HG03521 (cell line): ENCODE data around the gene TTC28.
"Not testable (repeated sequence)": the region's sequence is repeated elsewhere in the genome, so short reads cannot be mapped to it uniquely, and the experiment has no call there.

Experiments used
- ATAC-seq: cut with Tn5 transposase; IDR thresholded peaks from one replicate; pipeline ENCODE4 v1.9.1; 2021; ENCODE audit warnings: mild to moderate bottlenecking, moderate library complexity; ENCODE audit not compliant: unreplicated experiment

Gene TTC28

DNA sequence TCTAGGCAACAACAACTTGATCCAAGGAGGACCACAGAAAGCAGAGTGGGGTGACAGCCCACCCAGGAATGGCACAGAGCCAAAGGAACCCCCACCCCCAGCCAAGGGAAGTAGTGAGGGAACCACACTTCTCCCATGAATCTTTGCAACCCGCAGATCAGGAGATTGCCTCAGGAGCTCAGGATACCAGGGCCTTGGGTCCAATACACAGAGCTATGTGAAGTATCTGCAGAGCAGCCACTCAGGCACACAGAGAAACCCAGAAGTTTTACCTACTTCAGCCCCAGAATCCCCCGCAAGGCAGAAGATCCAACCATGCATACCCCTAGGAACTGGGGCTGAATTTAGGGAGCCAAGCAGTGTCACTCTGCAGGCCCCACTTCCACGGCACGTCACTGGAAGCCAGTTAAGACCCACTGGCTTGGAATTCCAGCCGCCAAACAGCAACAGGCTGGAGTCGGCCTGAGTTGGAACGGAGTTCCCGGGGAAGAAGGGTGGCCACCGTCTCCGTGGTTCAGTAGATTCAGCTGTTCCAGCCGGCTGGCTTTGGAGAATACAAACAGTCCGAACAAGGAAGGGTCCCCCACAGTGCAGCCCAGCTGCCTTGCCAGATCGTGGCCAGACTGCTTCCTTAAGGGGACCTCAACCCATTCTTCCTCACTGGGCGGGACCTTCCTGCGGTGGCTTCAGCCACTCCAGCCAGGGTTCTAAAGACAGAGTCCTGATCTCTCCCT, 174.1 kb downstream of the TTC28 start:
- no peak for ATAC-seq

- no peak for ATAC-seq
These were observed 179.6 kb downstream of the TTC28 start for GRCh38 chr22:28500006-28500405.

GRCh38 chr22:28498044-28498443, 181.6 kb downstream of the TTC28 start:
- no peak for ATAC-seq

- no peak for ATAC-seq
These were observed 182.5 kb downstream of the TTC28 start for GRCh38 chr22:28497188-28497587.

GRCh38 chr22:28491289-28491688, 188.4 kb downstream of the TTC28 start:
- ATAC-seq: not testable (repeated sequence)

GRCh38 chr22:28488825-28489224, 190.8 kb downstream of the TTC28 start:
- ATAC-seq: no peak

DNA sequence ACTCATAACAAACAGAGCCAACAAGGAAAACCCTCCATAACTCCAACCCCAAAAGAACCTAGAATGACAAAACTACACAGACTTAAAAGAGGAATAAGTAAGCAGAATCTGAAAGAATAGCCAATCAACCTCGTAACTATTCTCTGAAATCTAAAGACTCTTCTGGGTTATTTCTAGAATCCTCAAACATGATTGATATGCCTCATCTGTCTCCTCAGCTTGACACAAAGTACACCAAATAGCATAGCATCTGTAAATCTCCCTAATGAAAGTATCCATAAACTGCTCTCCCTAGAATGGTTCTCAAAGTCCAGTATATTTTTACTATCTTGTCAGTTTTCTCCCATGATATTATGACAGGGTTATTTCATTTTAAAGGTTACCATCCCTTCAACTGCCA, 195.0 kb downstream of the TTC28 start:
- ATAC-seq: no peak

GRCh38 chr22:28481725-28482124, 197.9 kb downstream of the TTC28 start:
- no peak for ATAC-seq

DNA sequence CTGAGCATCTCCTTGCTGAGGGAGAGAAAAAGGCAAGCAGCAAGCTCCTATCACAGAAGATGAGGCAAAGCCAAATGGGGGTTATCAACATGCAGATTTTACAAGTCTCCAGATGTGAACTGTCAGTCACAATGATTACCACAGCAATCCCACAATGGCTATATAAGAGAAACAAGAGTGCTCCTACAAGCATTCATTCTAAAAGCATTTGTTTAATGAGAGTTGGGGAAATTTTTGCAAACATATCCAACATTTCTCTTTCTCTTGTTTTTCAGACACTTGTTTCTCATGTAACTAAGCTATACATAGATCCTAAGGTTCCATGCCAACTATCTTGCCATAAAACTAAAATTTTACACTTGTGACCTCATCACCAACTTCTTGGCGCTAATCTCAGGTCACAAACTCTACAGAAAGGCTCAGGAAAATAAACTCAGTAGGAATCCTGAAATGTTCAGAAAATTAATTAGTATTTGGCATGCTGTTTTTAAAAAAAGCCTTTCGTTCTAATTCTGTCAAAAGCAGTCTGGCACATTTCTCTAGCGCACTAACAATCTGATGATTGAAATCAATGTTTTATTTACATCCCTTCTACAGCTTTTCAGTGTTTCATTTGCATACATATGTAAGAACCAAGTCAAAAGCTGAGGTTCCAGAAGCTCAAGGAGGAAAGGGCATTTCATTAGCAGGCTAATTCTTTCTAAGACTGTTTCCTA, 199.5 kb downstream of the TTC28 start:
- ATAC-seq: no peak

- no peak for ATAC-seq
These were observed 201.1 kb downstream of the TTC28 start for GRCh38 chr22:28478564-28478963.

GRCh38 chr22:28477556-28477955, 202.1 kb downstream of the TTC28 start:
- ATAC-seq: no peak

DNA sequence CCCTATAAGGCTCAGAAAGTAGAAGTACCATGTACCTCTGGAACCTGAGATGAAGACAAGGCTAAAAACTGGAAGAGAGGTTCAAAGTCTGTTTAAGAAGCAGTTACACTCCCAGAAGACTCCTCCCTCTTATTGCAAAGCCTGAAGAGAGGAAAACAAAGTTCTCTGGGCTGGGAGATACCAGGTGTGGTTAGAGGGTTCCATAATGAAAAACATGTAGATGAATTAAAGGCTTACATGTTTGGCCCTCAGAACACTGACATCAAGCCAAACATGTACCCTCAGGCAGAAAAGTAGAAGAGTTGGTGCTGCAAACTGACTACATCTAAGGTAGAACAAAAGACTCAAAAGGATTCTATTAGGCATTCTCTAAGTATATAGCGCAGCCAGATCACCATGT, 205.3 kb downstream of the TTC28 start:
- ATAC-seq: no peak

GRCh38 chr22:28473258-28473657, 206.4 kb downstream of the TTC28 start:
- no peak for ATAC-seq

- not testable (repeated sequence) for ATAC-seq
These were observed 212.6 kb downstream of the TTC28 start for GRCh38 chr22:28467055-28467454.

DNA sequence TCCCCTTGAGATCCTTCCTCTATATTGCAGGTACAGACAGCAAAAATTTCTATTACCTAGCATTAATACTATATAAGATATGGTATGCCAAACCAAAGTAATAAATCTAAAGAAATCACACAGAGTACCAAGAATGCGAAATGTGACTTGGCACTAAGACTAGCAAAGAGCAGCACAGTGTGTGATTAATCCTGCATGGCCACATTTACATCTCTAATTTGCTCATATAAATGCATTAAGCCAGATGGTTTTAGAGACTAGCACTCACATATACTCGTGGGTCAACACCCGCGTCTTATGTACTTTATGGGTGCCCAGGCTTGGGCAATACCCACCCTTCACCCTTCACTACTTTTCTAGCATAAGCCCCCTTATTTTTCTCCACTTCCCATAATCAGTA, 213.2 kb downstream of the TTC28 start:
- ATAC-seq: no peak

- no peak for ATAC-seq
These were observed 213.8 kb downstream of the TTC28 start for GRCh38 chr22:28465841-28466240.

GRCh38 chr22:28464127-28464526, 215.5 kb downstream of the TTC28 start:
- ATAC-seq: no peak

- not testable (repeated sequence) for ATAC-seq
These were observed 216.2 kb downstream of the TTC28 start for GRCh38 chr22:28463408-28463807.

- no peak for ATAC-seq
These were observed 216.7 kb downstream of the TTC28 start for GRCh38 chr22:28462901-28463300.

GRCh38 chr22:28462041-28462440, 217.6 kb downstream of the TTC28 start:
- no peak for ATAC-seq

GRCh38 chr22:28454431-28455064, 225.1 kb downstream of the TTC28 start:
- ATAC-seq: no peak

DNA sequence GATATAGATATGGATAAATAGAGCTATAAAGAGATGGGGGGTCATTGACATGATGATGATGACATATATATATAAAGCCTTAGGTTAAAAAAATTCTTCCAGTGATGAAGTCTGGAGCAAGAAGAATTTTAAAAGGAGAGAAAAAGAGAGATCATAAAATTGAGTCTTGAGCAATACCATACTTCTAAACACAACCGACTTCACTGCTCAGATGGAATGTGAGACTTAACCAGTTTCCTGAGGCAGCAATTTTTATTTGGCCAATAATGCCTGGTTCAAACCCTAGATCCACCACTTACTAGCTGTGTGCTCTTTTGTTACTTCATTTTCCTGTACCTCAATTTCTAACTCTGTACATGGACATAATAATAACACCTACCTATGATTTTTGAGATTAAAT, 229.5 kb downstream of the TTC28 start:
- ATAC-seq: no peak
